ENCODE data around the gene CD200R1L. TPM values are rescaled to one million over a fixed set of nuclear protein-coding genes. Genes with fewer than 3 reads are reported as not detected.

Gene CD200R1L
- total RNA-seq, 2 experiments from 2014 or later, result not detected

GRCh38 chr3:112871735-112872134 is 25.1 kb upstream of the CD200R1L start:
- Histone ChIP-seq H3K9me2 (ENCODE audit: insufficient read depth, low read length) (no peaks in the 10 kb centered on the region), H3K4me1 (ENCODE audit: insufficient read depth, low read length, poor library complexity, severe bottlenecking) (peaks cover 32% of the 10 kb centered on the region), H3K36me3 (ENCODE audit: insufficient read depth, low read length) (no peaks in the 10 kb centered on the region), H3K4me3 (ENCODE audit: low read depth, low read length, poor library complexity, severe bottlenecking) (no peak overlapping the region), H3K79me2 (ENCODE audit: insufficient read depth, low read depth, low read length) (no peaks in the 10 kb centered on the region), H3K9me3 (ENCODE audit: low read length) (peaks cover 24% of the 10 kb centered on the region; the same call in 1 of the 2 replicates), H2AFZ (ENCODE audit: low read length) (no peak overlapping the region), H4K20me1 (ENCODE audit: insufficient read depth, low read length) (no peaks in the 10 kb centered on the region), H3K27ac (ENCODE audit: low read depth, low read length, poor library complexity, severe bottlenecking) (no peak overlapping the region), H3K4me2 (ENCODE audit: low read length) (no peak overlapping the region)
- DNase-seq (ENCODE audit: low spot score), result no peak
- ChIA-PET POLR2A (no interaction called here), CTCF (ENCODE audit: unreplicated experiment) (no interaction called here)
- no TSS peak for BruUV-seq (replicated peaks)
- intact Hi-C loops (cut with micrococcal nuclease; ENCODE audit: unreplicated experiment), result no loop called here
- no peak for TF ChIP-seq EZH2phosphoT487 (IDR thresholded peaks at IDR 0.05; ENCODE audit: borderline replicate concordance, low read depth, low read length)
- TF ChIP-seq CTCF (conservative IDR thresholded peaks at IDR 0.05; ENCODE audit: low read length), result no peak

GRCh38 chr3:112865757-112866156 is 19.1 kb upstream of the CD200R1L start:
- Histone ChIP-seq H3K4me2 (ENCODE audit: low read length) (no peak overlapping the region), H2AFZ (ENCODE audit: low read length) (no peak overlapping the region), H3K9me3 (ENCODE audit: low read length) (peaks cover 13% of the 10 kb centered on the region; the same call in 1 of the 2 replicates), H3K36me3 (ENCODE audit: insufficient read depth, low read length) (no peaks in the 10 kb centered on the region), H4K20me1 (ENCODE audit: insufficient read depth, low read length) (no peaks in the 10 kb centered on the region), H3K27ac (ENCODE audit: low read depth, low read length, poor library complexity, severe bottlenecking) (no peak overlapping the region), H3K79me2 (ENCODE audit: insufficient read depth, low read depth, low read length) (no peaks in the 10 kb centered on the region), H3K9me2 (ENCODE audit: insufficient read depth, low read length) (no peaks in the 10 kb centered on the region), H3K4me1 (ENCODE audit: insufficient read depth, low read length, poor library complexity, severe bottlenecking) (no peaks in the 10 kb centered on the region), H3K4me3 (ENCODE audit: low read depth, low read length, poor library complexity, severe bottlenecking) (no peak overlapping the region)
- ChIA-PET CTCF (ENCODE audit: unreplicated experiment) (no interaction called here), POLR2A (interaction anchor here (1.1 to 2.0 kb wide), 2 partner anchors 13 to 19 kb away, joined by 3 to 8 read pairs; no protein-coding TSS in a partner anchor)
- intact Hi-C loops (cut with micrococcal nuclease; ENCODE audit: unreplicated experiment), result no loop called here
- BruUV-seq (replicated peaks), result no TSS peak
- DNase-seq (ENCODE audit: low spot score), result no peak
- TF ChIP-seq EZH2phosphoT487 (IDR thresholded peaks at IDR 0.05; ENCODE audit: borderline replicate concordance, low read depth, low read length) (no peak), CTCF (conservative IDR thresholded peaks at IDR 0.05; ENCODE audit: low read length) (no peak)

GRCh38 chr3:112860898-112861297 is 14.2 kb upstream of the CD200R1L start:
- CTCF ChIA-PET (ENCODE audit: unreplicated experiment), result no interaction called here
- H4K20me1 ChIP-seq (ENCODE audit: insufficient read depth, low read length), result no peaks in the 10 kb centered on the region
- BruUV-seq (replicated peaks), result no TSS peak

More at GRCh38 chr3:112860898-112861297, 14.2 kb upstream of the CD200R1L start:
- DNase-seq (ENCODE audit: low spot score), result no peak
- no peak overlapping the region for H3K27ac ChIP-seq (ENCODE audit: low read depth, low read length, poor library complexity, severe bottlenecking)
- H3K9me3 ChIP-seq (ENCODE audit: low read length), result peaks cover 20% of the 10 kb centered on the region; the same call in 1 of the 2 replicates
- intact Hi-C loops (cut with micrococcal nuclease; ENCODE audit: unreplicated experiment), result no loop called here
- H3K4me3 ChIP-seq (ENCODE audit: low read depth, low read length, poor library complexity, severe bottlenecking), result no peak overlapping the region
- peaks cover 12% of the 10 kb centered on the region for H3K4me1 ChIP-seq (ENCODE audit: insufficient read depth, low read length, poor library complexity, severe bottlenecking)
- H2AFZ ChIP-seq (ENCODE audit: low read length), result no peak overlapping the region
- H3K36me3 ChIP-seq (ENCODE audit: insufficient read depth, low read length), result no peaks in the 10 kb centered on the region
- no peak for TF ChIP-seq EZH2phosphoT487 (IDR thresholded peaks at IDR 0.05; ENCODE audit: borderline replicate concordance, low read depth, low read length)
- TF ChIP-seq CTCF (conservative IDR thresholded peaks at IDR 0.05; ENCODE audit: low read length), result no peak
- POLR2A ChIA-PET, result no interaction called here
- no peaks in the 10 kb centered on the region for H3K79me2 ChIP-seq (ENCODE audit: insufficient read depth, low read depth, low read length)
- H3K4me2 ChIP-seq (ENCODE audit: low read length), result no peak overlapping the region
- H3K9me2 ChIP-seq (ENCODE audit: insufficient read depth, low read length), result no peaks in the 10 kb centered on the region

Data from OCI-LY7 (cell line).